Uterus (tissue), 4 donors: Measurements from ENCODE around the gene FGF19. TPM values are rescaled to one million over a fixed set of nuclear protein-coding genes. Genes with fewer than 3 reads are reported as not detected.

Experiments used
- DNase-seq, 2 donors: peaks; one replicate each; pipeline ENCODE4 v3.0.0-alpha.2; 2019 to 2020
- H3K27ac ChIP-seq, 2 donors: fragments of 200-600 bp; sonication (generic); 1 replicate in 1 of 2; 2 replicates in 1 of 2; pipeline ENCODE4 v1.5.1; 2016 to 2018
- H3K27me3 ChIP-seq, 2 donors: fragments of 200-600 bp; sonication (generic); one replicate each; pipeline ENCODE4 v1.5.1; 2018 to 2019; ENCODE audit warnings: control low read depth in 1 of 2
- H3K36me3 ChIP-seq, 2 donors: fragments of 200-600 bp; sonication (generic); one replicate each; pipeline ENCODE4 v1.5.1; 2019; ENCODE audit warnings: control low read depth in 1 of 2
- H3K4me1 ChIP-seq, 2 donors: fragments of 200-600 bp; sonication (generic); one replicate each; pipeline ENCODE4 v1.5.1; 2018 to 2019; ENCODE audit warnings: control low read depth in 1 of 2
- H3K4me3 ChIP-seq, 2 donors: fragments of 200-600 bp; sonication (generic); 1 replicate in 1 of 2; 2 replicates in 1 of 2; pipeline ENCODE4 v1.5.1; 2018 to 2019; ENCODE audit warnings: mild to moderate bottlenecking in 1 of 2
- H3K9me3 ChIP-seq, 2 donors: fragments of 200-600 bp; sonication (generic); one replicate each; pipeline ENCODE4 v1.5.1; 2019; ENCODE audit warnings: control low read depth in 1 of 2
- POLR2A ChIP-seq, 2 donors: fragments of 450-650 bp; IDR thresholded peaks; one replicate each; pipeline ENCODE4 v1.6.1; 2016; ENCODE audit warnings: antibody characterized with exemption in 2 of 2, mild to moderate bottlenecking in 1 of 2, moderate library complexity in 1 of 2
- intact Hi-C: fragments of 100-400 bp; cut with DNase I; formaldehyde crosslinking; loops from one replicate; pipeline ENCODE4 v1.15.1; 2023; ENCODE audit warnings: low total_unique reads
- total RNA-seq, 4 donors: library from RNA; depleted of rRNA in 3 of 4; stranded (reverse); fragments of >200 nt in 3 of 4; gene quantifications; one replicate each; pipeline versions ENCODE4 v1.1.0 to v1.2.4, GENCODE V29; 2014 to 2023
- TF ChIP-seq, protein P1 (sequence below), 4 experiments: fragments of 200-600 bp in 2 of 4; fragments of 450-650 bp in 2 of 4; sonication (generic) in 2 of 4; IDR thresholded peaks; one replicate each; pipeline ENCODE4 v1.5.1; 2016 to 2019; ENCODE audit warnings: antibody characterized with exemption in 4 of 4, mild to moderate bottlenecking in 2 of 4, moderate library complexity in 1 of 4
- donor health status: DM: yes; HTN: yes; CAD: no.

The FGF19 gene, protein sequence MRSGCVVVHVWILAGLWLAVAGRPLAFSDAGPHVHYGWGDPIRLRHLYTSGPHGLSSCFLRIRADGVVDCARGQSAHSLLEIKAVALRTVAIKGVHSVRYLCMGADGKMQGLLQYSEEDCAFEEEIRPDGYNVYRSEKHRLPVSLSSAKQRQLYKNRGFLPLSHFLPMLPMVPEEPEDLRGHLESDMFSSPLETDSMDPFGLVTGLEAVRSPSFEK
- total RNA-seq, result under 1 TPM in 1 of 4 donors, not detected in 3; 0.97 TPM

DNA sequence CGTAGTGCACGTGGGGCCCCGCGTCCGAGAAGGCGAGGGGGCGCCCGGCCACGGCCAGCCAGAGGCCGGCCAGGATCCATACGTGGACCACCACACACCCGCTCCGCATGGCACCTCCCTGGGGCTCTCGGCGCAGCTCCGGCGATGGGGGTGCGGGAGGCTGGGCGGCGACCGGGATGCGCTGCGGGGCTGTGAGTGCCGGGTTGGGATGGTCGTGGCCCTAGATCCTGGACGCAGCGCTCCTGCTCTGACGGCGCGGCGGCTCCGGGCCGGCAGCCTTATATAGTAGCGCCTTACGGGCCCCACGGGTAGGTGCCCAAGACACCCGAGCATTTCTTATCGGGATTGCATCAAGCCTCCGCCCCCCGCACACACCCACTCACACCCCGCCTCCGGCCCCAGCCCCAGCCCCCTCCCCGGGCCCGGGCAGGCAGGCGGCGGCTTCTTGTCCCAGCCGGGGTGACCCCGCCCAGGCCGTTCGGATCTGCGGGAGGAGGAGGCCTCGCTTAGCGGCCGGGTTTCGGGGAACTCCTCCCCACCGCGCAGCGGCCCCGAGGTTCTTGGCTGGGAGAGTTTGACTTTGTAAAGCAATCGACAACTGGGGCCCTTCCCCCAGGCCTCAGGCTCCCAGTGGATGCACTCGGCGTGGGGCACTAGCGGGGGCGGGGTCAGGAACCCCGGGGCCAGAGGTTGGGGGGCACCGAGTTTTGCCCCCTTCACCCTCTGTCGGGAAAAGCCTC, at the start of gene FGF19:
Gene FGF19 (minus strand): TSS at position 255 of the 740 bp plus-strand sequence. CDS start 146 bp downstream, at position 109.
- DNase-seq, result no peak
- peaks cover 0 to 17% of the 10 kb centered on the region in 2 donors for H3K4me1 ChIP-seq
- H3K4me3 ChIP-seq, result no peak within 1 kb of the TSS
- no peak for TF ChIP-seq POLR2A (IDR thresholded peaks at IDR 0.05)
- TF ChIP-seq, protein P1, sequence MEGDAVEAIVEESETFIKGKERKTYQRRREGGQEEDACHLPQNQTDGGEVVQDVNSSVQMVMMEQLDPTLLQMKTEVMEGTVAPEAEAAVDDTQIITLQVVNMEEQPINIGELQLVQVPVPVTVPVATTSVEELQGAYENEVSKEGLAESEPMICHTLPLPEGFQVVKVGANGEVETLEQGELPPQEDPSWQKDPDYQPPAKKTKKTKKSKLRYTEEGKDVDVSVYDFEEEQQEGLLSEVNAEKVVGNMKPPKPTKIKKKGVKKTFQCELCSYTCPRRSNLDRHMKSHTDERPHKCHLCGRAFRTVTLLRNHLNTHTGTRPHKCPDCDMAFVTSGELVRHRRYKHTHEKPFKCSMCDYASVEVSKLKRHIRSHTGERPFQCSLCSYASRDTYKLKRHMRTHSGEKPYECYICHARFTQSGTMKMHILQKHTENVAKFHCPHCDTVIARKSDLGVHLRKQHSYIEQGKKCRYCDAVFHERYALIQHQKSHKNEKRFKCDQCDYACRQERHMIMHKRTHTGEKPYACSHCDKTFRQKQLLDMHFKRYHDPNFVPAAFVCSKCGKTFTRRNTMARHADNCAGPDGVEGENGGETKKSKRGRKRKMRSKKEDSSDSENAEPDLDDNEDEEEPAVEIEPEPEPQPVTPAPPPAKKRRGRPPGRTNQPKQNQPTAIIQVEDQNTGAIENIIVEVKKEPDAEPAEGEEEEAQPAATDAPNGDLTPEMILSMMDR (IDR thresholded peaks at IDR 0.05), result no peak
- H3K27ac ChIP-seq, result no peak within 1 kb of the TSS
- no peaks in the 10 kb centered on the region for H3K9me3 ChIP-seq
- H3K27me3 ChIP-seq, result peaks cover 0 to 39% of the 10 kb centered on the region in 2 donors
- no peaks in the 10 kb centered on the region for H3K36me3 ChIP-seq
- intact Hi-C loops, result no loop called here

DNA sequence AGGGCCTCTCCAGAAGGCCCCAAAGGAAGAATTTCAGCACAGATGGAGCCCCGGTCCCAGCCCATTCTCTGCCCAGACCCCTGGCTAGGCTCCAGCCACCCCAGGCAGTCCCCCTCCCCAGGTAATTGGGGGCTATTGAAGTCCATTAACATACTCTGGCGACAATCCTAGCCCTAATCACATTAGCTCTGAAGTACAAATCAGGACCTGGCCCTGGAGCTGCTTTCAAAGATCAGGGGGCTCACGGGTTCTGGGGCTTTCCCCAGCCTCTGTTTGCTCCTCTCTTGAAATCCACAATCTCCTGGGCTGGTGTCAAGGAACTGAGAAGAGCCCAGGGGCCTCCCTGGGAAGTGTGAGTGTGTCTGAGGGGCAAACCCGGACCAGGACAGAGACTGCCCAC, 49.1 kb upstream of the FGF19 start:
- no peaks in the 10 kb centered on the region for H3K27me3 ChIP-seq
- TF ChIP-seq, protein P1 (IDR thresholded peaks at IDR 0.05), result no peak
- TF ChIP-seq POLR2A (IDR thresholded peaks at IDR 0.05), result no peak
- H3K27ac ChIP-seq, result no peak overlapping the region
- no peak overlapping the region for H3K4me3 ChIP-seq
- no peaks in the 10 kb centered on the region for H3K4me1 ChIP-seq
- no peaks in the 10 kb centered on the region for H3K36me3 ChIP-seq
- intact Hi-C loops, result no loop called here
- no peak for DNase-seq
- no peaks in the 10 kb centered on the region for H3K9me3 ChIP-seq

DNA sequence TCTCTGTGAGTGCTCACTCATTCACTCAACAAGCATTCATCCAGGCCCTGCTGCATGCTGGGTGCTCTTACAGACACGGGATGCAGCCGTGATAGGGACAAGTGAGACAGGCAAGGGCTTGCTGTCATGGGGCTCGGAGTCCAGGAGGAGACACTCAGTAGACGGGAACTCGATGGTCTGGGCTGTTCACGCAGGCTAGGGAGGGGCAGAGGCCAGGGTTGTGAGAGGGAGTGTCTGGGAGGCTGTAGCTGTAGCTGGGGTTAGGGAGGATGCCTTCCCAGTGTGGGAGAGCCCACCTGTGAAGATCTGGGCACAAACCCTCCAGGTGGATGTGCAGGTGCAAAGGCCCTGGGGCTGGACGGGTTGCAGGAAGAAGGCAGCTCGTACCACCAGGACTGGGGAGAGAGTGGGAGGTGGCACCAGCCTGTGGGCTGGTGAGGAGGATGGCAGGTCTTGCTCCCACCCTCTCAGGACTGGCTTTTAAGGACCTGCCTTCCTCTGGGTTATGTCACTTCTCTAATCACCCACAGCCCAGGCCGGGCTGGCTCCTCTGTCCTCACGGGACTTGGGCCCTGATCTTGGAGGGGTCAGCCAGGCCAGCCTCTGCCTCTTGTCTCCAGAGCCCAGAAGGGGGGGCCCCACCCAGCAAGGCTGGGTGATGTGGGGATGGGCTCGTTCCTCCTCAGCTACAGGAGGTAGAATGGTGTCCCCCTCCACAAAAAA, 47.2 kb upstream of the FGF19 start:
- no peak for DNase-seq
- Histone ChIP-seq H3K36me3 (no peaks in the 10 kb centered on the region), H3K4me3 (no peak overlapping the region), H3K4me1 (no peaks in the 10 kb centered on the region), H3K27ac (no peak overlapping the region), H3K9me3 (no peaks in the 10 kb centered on the region), H3K27me3 (no peaks in the 10 kb centered on the region)
- TF ChIP-seq POLR2A (IDR thresholded peaks at IDR 0.05), result no peak
- TF ChIP-seq, protein P1 (IDR thresholded peaks at IDR 0.05), result no peak
- intact Hi-C loops, result no loop called here

DNA sequence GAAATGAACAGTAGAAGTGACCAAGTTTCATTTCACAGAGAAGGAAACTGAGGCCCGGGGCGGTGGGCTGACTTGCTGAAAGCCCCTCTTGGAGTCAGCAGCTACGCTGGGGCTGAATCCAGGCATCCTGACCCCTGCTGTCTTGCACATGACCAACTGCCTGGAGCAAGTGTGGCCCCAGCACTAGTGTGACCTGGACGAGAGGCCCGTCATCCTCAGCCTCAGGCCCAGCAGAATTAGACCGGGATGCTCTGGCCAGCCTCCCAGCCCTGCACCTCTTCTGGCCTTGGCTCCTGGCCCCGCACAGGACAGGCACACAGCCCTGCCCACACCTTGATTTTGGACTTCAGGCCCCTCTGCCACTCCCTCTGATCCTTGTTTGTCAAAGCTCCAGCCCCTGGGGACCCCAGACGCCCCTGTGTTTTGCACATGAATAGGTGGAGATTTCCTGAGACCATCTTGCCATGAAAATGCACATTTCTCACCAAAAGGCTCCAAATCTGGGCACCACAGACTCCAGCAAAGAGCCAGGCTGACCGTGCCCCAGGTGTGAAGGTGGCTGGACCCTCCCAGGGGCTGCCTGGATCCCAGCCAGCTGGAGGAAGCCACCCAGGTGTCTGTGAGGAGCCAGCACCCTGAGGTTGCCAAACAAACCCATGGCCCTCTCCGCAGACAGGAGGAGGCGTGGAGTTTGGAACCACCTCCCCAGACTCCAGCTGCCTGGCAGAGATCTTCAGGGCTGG, 46.5 kb upstream of the FGF19 start:
- intact Hi-C loops, result no loop called here
- DNase-seq, result no peak
- no peak overlapping the region for H3K27ac ChIP-seq
- H3K36me3 ChIP-seq, result no peaks in the 10 kb centered on the region
- TF ChIP-seq POLR2A (IDR thresholded peaks at IDR 0.05), result no peak
- TF ChIP-seq, protein P1 (IDR thresholded peaks at IDR 0.05), result no peak
- H3K9me3 ChIP-seq, result no peaks in the 10 kb centered on the region
- H3K4me1 ChIP-seq, result no peaks in the 10 kb centered on the region
- no peak overlapping the region for H3K4me3 ChIP-seq
- no peaks in the 10 kb centered on the region for H3K27me3 ChIP-seq
